Muscle of back (tissue), 13 donors: ENCODE measurements around the gene OR13C3. TPM values are rescaled to one million over a fixed set of nuclear protein-coding genes. Genes with fewer than 3 reads are reported as not detected.
A peak's percentile ranks its signal among the peaks of the same experiment; 100 is the strongest.
"Not testable (repeated sequence)": the region's sequence is repeated elsewhere in the genome, so short reads cannot be mapped to it uniquely, and the experiment has no call there.

Experiments used
- DNase-seq, 3 donors: peaks; one replicate each; pipeline versions ENCODE4 v3.0.0 to v3.0.0-alpha.2; 2013
- long read RNA-seq, 9 donors: transcript quantifications; one replicate each; lab custom pipeline, GENCODE V29; 2026
- polyA plus RNA-seq, 10 donors: library from polyadenylated mRNA; unstranded; fragments of 120-200 nt; gene quantifications; one replicate each; pipeline ENCODE4 v1.2.1, GENCODE V29; 2013; ENCODE audit not compliant: insufficient read length in 10 of 10

Gene OR13C3
- polyA plus RNA-seq: not detected
- long read RNA-seq, donor 1: 0 reads
- long read RNA-seq, donor 2: 0 reads
- long read RNA-seq, donor 3: 0 reads
- long read RNA-seq, donor 4: 0 reads
- long read RNA-seq, donor 5: 0 reads
- long read RNA-seq, donor 6: 0 reads
- long read RNA-seq, donor 7: 0 reads
- long read RNA-seq, donor 8: 0 reads
- long read RNA-seq, donor 9: 0 reads

GRCh38 chr9:104536756-104537155 is at the start of gene OR13C3:
Gene OR13C3 (minus strand): TSS chr9:104536856. CDS start chr9:104536723, 133 bp downstream.
- DNase-seq: no peak

GRCh38 chr9:104580562-104580961 is 43.9 kb upstream of the OR13C3 start:
- DNase-seq: no peak

- DNase-seq: no peak
Observed at GRCh38 chr9:104577263-104577662, 40.6 kb upstream of the OR13C3 start.

GRCh38 chr9:104575456-104575855 is 38.8 kb upstream of the OR13C3 start:
- peak in 2 of 3 donors; percentile 9 to 15 for DNase-seq

- no peak for DNase-seq
Observed at GRCh38 chr9:104572612-104573011, 36.0 kb upstream of the OR13C3 start.

- no peak for DNase-seq
Observed at GRCh38 chr9:104568868-104569267, 32.2 kb upstream of the OR13C3 start, which contains the start of gene OR13C8. Gene OR13C8 (plus strand): TSS chr9:104569168. CDS start chr9:104569168, 0 bp downstream.

GRCh38 chr9:104564358-104564757 is 27.7 kb upstream of the OR13C3 start:
- DNase-seq: no peak

GRCh38 chr9:104556830-104557634 is 20.4 kb upstream of the OR13C3 start:
- no peak for DNase-seq

- peak in 1 of 3 donors; percentile 13 for DNase-seq
Observed at GRCh38 chr9:104555521-104555920, 18.9 kb upstream of the OR13C3 start.

GRCh38 chr9:104553261-104553660 is 16.6 kb upstream of the OR13C3 start:
- DNase-seq: peak in 1 of 3 donors; percentile 25

GRCh38 chr9:104544644-104545043 is 8.0 kb upstream of the OR13C3 start:
- DNase-seq: no peak

GRCh38 chr9:104539275-104539674 is 2.6 kb upstream of the OR13C3 start:
- no peak for DNase-seq

- DNase-seq: no peak
Observed at GRCh38 chr9:104527109-104527508, 9.5 kb downstream of the OR13C3 start, which contains the start of gene OR13C4. Gene OR13C4 (minus strand): TSS chr9:104527209. CDS start chr9:104527209, 0 bp downstream.

- not testable (repeated sequence) for DNase-seq
Observed at GRCh38 chr9:104520241-104520640, 16.4 kb downstream of the OR13C3 start.

- no peak for DNase-seq
Observed at GRCh38 chr9:104514901-104515300, 21.8 kb downstream of the OR13C3 start.

GRCh38 chr9:104506565-104506964 is 30.1 kb downstream of the OR13C3 start:
- no peak for DNase-seq

- DNase-seq: no peak
Observed at GRCh38 chr9:104503963-104504362, 32.7 kb downstream of the OR13C3 start, which contains the start of gene OR13F1. Gene OR13F1 (plus strand): TSS chr9:104504263. CDS start chr9:104504263, 0 bp downstream.

GRCh38 chr9:104503440-104503839 is 33.2 kb downstream of the OR13C3 start:
- DNase-seq: no peak

GRCh38 chr9:104494808-104495207 is 41.8 kb downstream of the OR13C3 start:
- peak in 2 of 3 donors; percentile 4 to 8 for DNase-seq
